H9 (cell line): ENCODE measurements around the gene NANOG. TPM values are rescaled to one million over a fixed set of nuclear protein-coding genes. Genes with fewer than 3 reads are reported as not detected.

Experiments used
- DNase-seq: peaks from one replicate; pipeline ENCODE4 v3.0.0-alpha.2; 2017
- H2AFZ ChIP-seq: one replicate; pipeline ENCODE4 v1.6.1; 2013; ENCODE audit warnings: mild to moderate bottlenecking, low read length, control low read depth, moderate library complexity
- H2AK5ac ChIP-seq: 2 replicates; pipeline ENCODE4 v1.6.1; 2013; ENCODE audit warnings: low read length, control low read depth, mixed read lengths; ENCODE audit not compliant: insufficient read length
- H2BK120ac ChIP-seq: one replicate; pipeline ENCODE4 v1.6.1; 2013; ENCODE audit warnings: low read depth, mild to moderate bottlenecking, low read length, control low read depth, inconsistent platforms; ENCODE audit not compliant: poor library complexity, severe bottlenecking
- H2BK12ac ChIP-seq: 2 replicates; pipeline ENCODE4 v1.6.1; 2013; ENCODE audit warnings: low read length, control low read depth, mixed read lengths, low read depth; ENCODE audit not compliant: insufficient read length
- H2BK15ac ChIP-seq: 2 replicates; pipeline ENCODE4 v1.6.1; 2013; ENCODE audit warnings: low read depth, low read length, control low read depth
- H2BK20ac ChIP-seq: one replicate; pipeline ENCODE4 v1.6.1; 2013; ENCODE audit warnings: low read depth, mild to moderate bottlenecking, low read length, control low read depth, inconsistent platforms; ENCODE audit not compliant: poor library complexity, severe bottlenecking
- H2BK5ac ChIP-seq: 2 replicates; pipeline ENCODE4 v1.6.1; 2013; ENCODE audit warnings: low read length, control low read depth, mixed read lengths; ENCODE audit not compliant: insufficient read length
- H3K14ac ChIP-seq: 2 replicates; pipeline ENCODE4 v1.6.1; 2013; ENCODE audit warnings: low read length, control low read depth; ENCODE audit not compliant: insufficient read depth
- H3K18ac ChIP-seq: 2 replicates; pipeline ENCODE4 v1.6.1; 2013; ENCODE audit warnings: low read depth, mild to moderate bottlenecking, mixed read lengths, low read length, control low read depth; ENCODE audit not compliant: insufficient read length
- H3K23ac ChIP-seq: 2 replicates; pipeline ENCODE4 v1.6.1; 2013; ENCODE audit warnings: low read length, control low read depth, mixed read lengths, low read depth; ENCODE audit not compliant: insufficient read length
- H3K23me2 ChIP-seq: 2 replicates; pipeline ENCODE4 v1.6.1; 2013; ENCODE audit warnings: low read depth, mild to moderate bottlenecking, mixed read lengths, low read length, control low read depth; ENCODE audit not compliant: insufficient read length, poor library complexity, severe bottlenecking
- H3K27ac ChIP-seq: 2 replicates; pipeline ENCODE4 v1.5.1; 2013; ENCODE audit warnings: low read length, control low read depth, mixed read lengths, low read depth; ENCODE audit not compliant: insufficient read length
- H3K27me3 ChIP-seq: 2 replicates; pipeline ENCODE4 v1.6.1; 2013; ENCODE audit warnings: low read length, control low read depth, inconsistent platforms; ENCODE audit not compliant: insufficient read depth
- H3K4ac ChIP-seq: 2 replicates; pipeline ENCODE4 v1.6.1; 2013; ENCODE audit warnings: low read depth, mild to moderate bottlenecking, control low read depth, inconsistent platforms, low read length, moderate library complexity
- H3K4me1 ChIP-seq: 2 replicates; pipeline ENCODE4 v1.6.1; 2013; ENCODE audit warnings: low read length, control low read depth, inconsistent platforms; ENCODE audit not compliant: insufficient read depth
- H3K4me2 ChIP-seq: 2 replicates; pipeline ENCODE4 v1.6.1; 2013; ENCODE audit warnings: low read length, control low read depth, mixed read lengths; ENCODE audit not compliant: insufficient read length, insufficient read depth
- H3K56ac ChIP-seq: 2 replicates; pipeline ENCODE4 v1.6.1; 2013; ENCODE audit warnings: low read depth, mild to moderate bottlenecking, mixed read lengths, low read length, control low read depth; ENCODE audit not compliant: insufficient read length
- H3K79me1 ChIP-seq: 2 replicates; pipeline ENCODE4 v1.6.1; 2013; ENCODE audit warnings: low read depth, mild to moderate bottlenecking, moderate library complexity, low read length, control low read depth, inconsistent platforms; ENCODE audit not compliant: insufficient read depth, poor library complexity, severe bottlenecking
- H3K79me2 ChIP-seq: 2 replicates; pipeline ENCODE4 v1.6.1; 2013; ENCODE audit warnings: low read length, control low read depth, inconsistent platforms; ENCODE audit not compliant: insufficient read depth
- H3K9ac ChIP-seq: 2 replicates; pipeline ENCODE4 v1.6.1; 2013; ENCODE audit warnings: low read length, control low read depth, mixed read lengths; ENCODE audit not compliant: insufficient read length; ENCODE audit errors: extremely low read depth
- H3K9me3 ChIP-seq: one replicate; pipeline ENCODE4 v1.6.1; 2013; ENCODE audit warnings: low read depth, low read length, inconsistent platforms; ENCODE audit not compliant: control insufficient read depth
- H3T11ph ChIP-seq: one replicate; pipeline ENCODE4 v1.6.1; 2013; ENCODE audit warnings: mild to moderate bottlenecking, low read length, control low read depth, inconsistent platforms
- H4K20me1 ChIP-seq: one replicate; pipeline ENCODE4 v1.6.1; 2013; ENCODE audit not compliant: control insufficient read depth, insufficient read length, insufficient read depth
- H4K5ac ChIP-seq: 2 replicates; pipeline ENCODE4 v1.6.1; 2013; ENCODE audit warnings: low read depth, mild to moderate bottlenecking, mixed read lengths, low read length, control low read depth; ENCODE audit not compliant: insufficient read length
- H4K8ac ChIP-seq: replicated peaks from 2 replicates; pipeline ENCODE4 v1.6.1; 2013; ENCODE audit warnings: low read length, control low read depth, mixed read lengths, low read depth; ENCODE audit not compliant: insufficient read length
- H4K91ac ChIP-seq: 2 replicates; pipeline ENCODE4 v1.6.1; 2013; ENCODE audit warnings: low read depth, mild to moderate bottlenecking, moderate library complexity, mixed read lengths, low read length, control low read depth; ENCODE audit not compliant: insufficient read length
- H3K27ac Mint-ChIP-seq, 3 experiments: 2 replicates in 2 of 3; 3 replicates in 1 of 3; pipeline ENCODE4 v1.8.0; 2020 to 2021; ENCODE audit warnings: mixed read lengths in 3 of 3, mild to moderate bottlenecking in 1 of 3, moderate library complexity in 1 of 3
- H3K27me3 Mint-ChIP-seq: 2 replicates; pipeline ENCODE4 v1.8.0; 2021; ENCODE audit warnings: low read depth, mild to moderate bottlenecking, moderate library complexity, mixed read lengths
- H3K36me3 Mint-ChIP-seq, 3 experiments: 2 replicates in 2 of 3; 3 replicates in 1 of 3; pipeline ENCODE4 v1.8.0; 2020 to 2021; ENCODE audit warnings: low read depth in 3 of 3, mixed read lengths in 3 of 3; ENCODE audit not compliant: insufficient read depth in 1 of 3
- H3K4me1 Mint-ChIP-seq, 2 experiments: 2 replicates each; pipeline ENCODE4 v1.8.0; 2020; ENCODE audit warnings: mixed read lengths in 2 of 2
- H3K4me3 Mint-ChIP-seq, 2 experiments: 2 replicates in 1 of 2; 3 replicates in 1 of 2; pipeline ENCODE4 v1.8.0; 2020 to 2021; ENCODE audit warnings: mild to moderate bottlenecking in 2 of 2, mixed read lengths in 2 of 2, moderate library complexity in 1 of 2
- H3K9me3 Mint-ChIP-seq, 2 experiments: 2 replicates in 1 of 2; 3 replicates in 1 of 2; pipeline ENCODE4 v1.8.0; 2020; ENCODE audit warnings: mild to moderate bottlenecking in 2 of 2, mixed read lengths in 2 of 2, moderate library complexity in 1 of 2
- CTCF ChIP-seq: fragments of 200-600 bp; sonication (generic); conservative IDR thresholded peaks from 3 replicates; pipeline ENCODE4 v1.8.0; 2021; ENCODE audit warnings: antibody characterized with exemption, mild to moderate bottlenecking
- WGBS: extraction: QIAGEN DNeasy Blood & Tissue Kit; methylation state at CpG from one replicate; pipeline ENCODE4 v1.1.7; 2013; ENCODE audit warnings: missing lambda C conversion rate, low lambda C conversion rate, mixed read lengths; ENCODE audit not compliant: insufficient read length; ENCODE audit errors: extremely low coverage; 5-methylcytosine and 5-hydroxymethylcytosine counted together
- total RNA-seq: library from RNA; stranded (reverse); gene quantifications from 2 replicates; pipeline ENCODE4 v1.2.1, GENCODE V29; 2021

The NANOG gene
- total RNA-seq, 1 experiment from 2014 or later = 199 TPM

DNA sequence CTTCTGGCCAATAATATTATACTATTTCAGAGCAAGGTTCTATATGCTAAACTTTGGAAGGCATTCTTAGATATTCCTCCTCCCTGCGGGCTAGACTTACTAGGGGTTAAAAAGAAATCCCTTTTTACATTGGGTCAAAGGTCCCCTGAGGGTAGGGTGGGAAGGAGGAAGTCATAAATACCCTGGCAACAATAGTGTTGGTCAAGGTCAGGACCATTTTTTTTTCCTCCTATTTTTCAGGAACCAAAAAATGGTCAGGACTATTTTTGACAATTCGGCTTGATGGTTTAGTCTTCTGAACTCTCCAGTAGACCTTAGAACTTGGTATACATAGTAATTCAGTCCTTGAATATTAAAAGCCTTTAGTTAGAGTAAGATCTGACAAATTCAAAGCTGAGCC is 4.5 kb upstream of the NANOG start:
- Histone ChIP-seq H3K9me3 (no peaks in the 10 kb centered on the region), H3K23ac (no peak overlapping the region), H4K5ac (no peak overlapping the region), H3K18ac (no peak overlapping the region), H3K27me3 (no peaks in the 10 kb centered on the region), H3K23me2 (peaks cover 5% of the 10 kb centered on the region), H2BK20ac (no peak overlapping the region), H3K9ac (no peak overlapping the region), H2BK120ac (no peak overlapping the region), H2BK15ac (no peak overlapping the region), H2AK5ac (no peak overlapping the region), H2AFZ (no peak overlapping the region), H3K4me1 (no peaks in the 10 kb centered on the region; the same call in 1 of the 2 replicates), H4K91ac (no peak overlapping the region), H3K56ac (no peak overlapping the region), H3K79me2 (peaks cover 3% of the 10 kb centered on the region; the same call in 1 of the 2 replicates), H4K8ac (no peak overlapping the region), H2BK12ac (no peak overlapping the region), H3K4ac (no peak overlapping the region), H3K27ac (no peak overlapping the region), H3K4me2 (no peak overlapping the region), H2BK5ac (no peak overlapping the region), H3K79me1 (no peaks in the 10 kb centered on the region), H4K20me1 (no peaks in the 10 kb centered on the region), H3K14ac (no peak overlapping the region), H3T11ph (no peak overlapping the region)
- Mint-ChIP-seq H3K36me3 (peaks cover 0 to 3% (median 2%) of the 10 kb centered on the region in 3 experiments; a peak in 2 of 7 replicates), H3K27me3 (no peaks in the 10 kb centered on the region), H3K27ac (no peak overlapping the region; a peak in 1 of 7 replicates), H3K4me3 (no peak overlapping the region), H3K9me3 (no peaks in the 10 kb centered on the region), H3K4me1 (peaks cover 40 to 51% of the 10 kb centered on the region in 2 experiments)
- DNase-seq = no peak
- WGBS = no CpG with 5 or more reads among the region's 2 CpGs
- TF ChIP-seq CTCF = no peak
